ENCODE results near the gene CCDC141.
A peak's percentile ranks its signal among the peaks of the same experiment; 100 is the strongest.

The CCDC141 gene

GRCh38 chr2:178905261-178905660 lies 144.7 kb downstream of the CCDC141 start:
- Mint-ChIP-seq H3K36me3 (peaks cover 4 to 12% of the 10 kb centered on the region in 2 donors), H3K9me3 (no peaks in the 10 kb centered on the region), H3K27ac (no peak overlapping the region), H3K4me1 (peaks cover 0 to 5% of the 10 kb centered on the region in 2 donors), H3K4me3 (no peak overlapping the region), H3K27me3 (no peaks in the 10 kb centered on the region)
- no peak for DNase-seq
- no peak for ATAC-seq (replicated peaks)

DNA sequence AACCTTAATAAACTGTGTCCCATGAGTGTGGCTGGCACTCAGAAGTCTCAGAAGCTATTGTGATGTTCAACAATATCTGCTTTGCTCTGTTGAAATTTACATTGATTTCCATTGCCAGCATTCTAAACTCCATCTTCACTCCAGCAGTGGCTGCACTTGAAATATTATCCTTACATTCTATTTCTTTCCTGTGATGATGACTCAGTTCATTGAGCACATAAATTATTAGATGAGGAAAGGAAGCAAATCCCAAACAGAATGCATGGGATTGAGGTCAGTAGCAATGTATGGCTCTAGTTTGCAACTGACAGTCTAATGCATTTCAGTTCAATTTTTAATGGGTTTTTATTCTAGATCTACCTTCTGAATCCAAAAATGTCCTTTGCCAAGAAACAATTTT lies 150.3 kb downstream of the CCDC141 start:
- Mint-ChIP-seq H3K27me3 (no peaks in the 10 kb centered on the region), H3K4me1 (no peaks in the 10 kb centered on the region)

GRCh38 chr2:178895872-178896271 lies 154.1 kb downstream of the CCDC141 start:
- ATAC-seq (replicated peaks): no peak
- H3K36me3 Mint-ChIP-seq: no peaks in the 10 kb centered on the region
- no peak for DNase-seq
- H3K4me1 Mint-ChIP-seq: peaks cover 3 to 9% of the 10 kb centered on the region in 2 donors
- no peaks in the 10 kb centered on the region for H3K9me3 Mint-ChIP-seq
- H3K4me3 Mint-ChIP-seq: no peak overlapping the region
- no peak overlapping the region for H3K27ac Mint-ChIP-seq
- H3K27me3 Mint-ChIP-seq: no peaks in the 10 kb centered on the region

More for the DNA sequence above, 150.3 kb downstream of the CCDC141 start:
- no peak for DNase-seq
- no peak overlapping the region for H3K27ac Mint-ChIP-seq
- H3K4me3 Mint-ChIP-seq: no peak overlapping the region
- no peaks in the 10 kb centered on the region for H3K9me3 Mint-ChIP-seq
- ATAC-seq (replicated peaks): no peak
- H3K36me3 Mint-ChIP-seq: peaks cover 0 to 7% of the 10 kb centered on the region in 2 donors

- ATAC-seq (replicated peaks) (no peak), DNase-seq (no peak)
- no peak overlapping the region for H3K27ac Mint-ChIP-seq
- H3K4me3 Mint-ChIP-seq: no peak overlapping the region
- H3K9me3 Mint-ChIP-seq: no peaks in the 10 kb centered on the region
- peaks cover 3 to 9% of the 10 kb centered on the region in 2 donors for H3K4me1 Mint-ChIP-seq
- no peaks in the 10 kb centered on the region for H3K27me3 Mint-ChIP-seq
- no peaks in the 10 kb centered on the region for H3K36me3 Mint-ChIP-seq
Observed at GRCh38 chr2:178895171-178895570, 154.8 kb downstream of the CCDC141 start.

DNA sequence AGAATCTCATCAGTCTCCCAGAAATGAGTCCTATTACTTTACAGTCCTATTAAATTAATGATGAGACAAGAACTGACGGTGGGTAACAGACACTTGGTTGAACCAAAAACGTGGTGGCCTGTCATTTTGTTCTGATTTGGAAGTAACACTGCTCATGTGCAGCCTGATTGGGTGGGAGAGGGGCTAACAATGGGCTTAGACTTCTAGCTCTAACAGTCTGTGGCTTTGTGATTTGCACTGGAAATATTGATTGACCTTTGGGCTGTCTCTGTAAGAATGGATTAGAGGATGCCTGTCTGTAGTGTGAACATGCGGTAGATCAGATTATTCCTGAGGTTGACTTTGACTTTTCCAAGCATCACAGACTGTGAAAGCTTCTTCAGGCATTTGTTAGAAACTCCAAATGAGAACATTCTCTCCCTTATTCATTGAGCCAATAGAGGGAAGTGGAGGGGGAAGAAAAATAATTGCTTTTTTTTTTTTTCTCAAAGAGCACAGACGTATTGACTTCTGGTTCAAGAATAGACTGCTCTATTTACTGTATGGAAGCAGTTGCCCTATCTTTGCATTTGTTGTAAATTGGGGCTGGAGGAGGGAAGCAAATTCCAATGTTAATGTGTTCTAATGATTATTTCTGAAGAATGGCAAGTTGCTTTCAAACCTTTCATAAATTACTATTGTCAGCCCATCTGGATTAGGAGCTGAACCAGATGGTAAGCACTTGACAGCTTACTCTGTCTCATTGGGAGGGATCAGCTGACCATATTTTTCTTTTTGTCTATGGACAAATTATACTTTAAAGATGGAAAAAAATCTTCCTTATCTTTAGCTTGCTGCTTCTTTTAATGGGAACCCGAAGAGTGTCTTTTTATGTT lies 156.9 kb downstream of the CCDC141 start:
- Mint-ChIP-seq H3K4me1 (peaks cover 3 to 9% of the 10 kb centered on the region in 2 donors), H3K36me3 (no peaks in the 10 kb centered on the region), H3K27me3 (no peaks in the 10 kb centered on the region), H3K27ac (no peak overlapping the region), H3K4me3 (no peak overlapping the region), H3K9me3 (no peaks in the 10 kb centered on the region)
- ATAC-seq (replicated peaks): no peak
- no peak for DNase-seq

GRCh38 chr2:178891959-178892485 lies 157.9 kb downstream of the CCDC141 start:
- ATAC-seq (replicated peaks) (no peak), DNase-seq (no peak)
- Mint-ChIP-seq H3K27me3 (no peaks in the 10 kb centered on the region), H3K4me3 (no peak overlapping the region), H3K36me3 (no peaks in the 10 kb centered on the region), H3K4me1 (peaks cover 3 to 9% of the 10 kb centered on the region in 2 donors), H3K27ac (no peak overlapping the region), H3K9me3 (no peaks in the 10 kb centered on the region)

DNA sequence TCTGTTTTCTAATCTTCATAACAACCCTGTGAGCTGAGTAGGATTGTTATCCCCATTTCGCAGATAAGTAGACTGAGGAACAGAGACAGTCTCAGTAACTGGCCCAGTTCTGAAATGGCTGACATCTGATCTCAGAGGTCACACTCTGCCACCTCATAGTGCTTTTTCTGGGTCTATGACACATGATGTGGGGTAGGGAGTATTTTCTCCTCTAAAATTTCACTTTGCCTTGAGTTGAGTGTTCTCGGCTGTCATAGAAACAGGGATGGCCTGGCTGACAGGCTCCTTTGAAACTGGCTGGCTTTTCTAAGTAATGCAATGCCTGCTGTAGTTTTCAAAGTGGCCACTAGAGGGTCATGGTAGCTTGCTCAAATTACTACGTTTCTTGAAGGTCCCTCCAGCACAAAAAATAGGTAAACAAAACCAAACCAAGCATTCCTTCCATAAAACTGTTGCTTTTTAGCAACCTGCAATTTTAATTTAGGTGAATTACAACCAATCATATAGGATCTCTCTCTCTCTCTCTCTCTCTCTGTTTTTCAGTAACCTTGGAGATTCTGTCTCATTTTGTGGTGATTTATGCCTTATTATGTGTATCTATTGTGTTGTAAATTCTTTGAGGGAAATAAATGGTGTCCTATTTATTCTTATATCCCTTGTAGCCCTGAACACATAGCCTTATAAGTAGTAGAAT lies 158.5 kb downstream of the CCDC141 start:
- no peaks in the 10 kb centered on the region for H3K36me3 Mint-ChIP-seq
- H3K4me3 Mint-ChIP-seq: no peak overlapping the region
- no peak overlapping the region for H3K27ac Mint-ChIP-seq
- H3K9me3 Mint-ChIP-seq: no peaks in the 10 kb centered on the region
- ATAC-seq (replicated peaks): peak; percentile 70 to 78
- peaks cover 3 to 9% of the 10 kb centered on the region in 2 donors for H3K4me1 Mint-ChIP-seq
- H3K27me3 Mint-ChIP-seq: no peaks in the 10 kb centered on the region
- peak; percentile 23 for DNase-seq

- ATAC-seq (replicated peaks) (no peak), DNase-seq (no peak)
- Mint-ChIP-seq H3K36me3 (peaks cover 6 to 7% of the 10 kb centered on the region in 2 donors), H3K9me3 (no peaks in the 10 kb centered on the region), H3K27me3 (no peaks in the 10 kb centered on the region), H3K27ac (no peak overlapping the region), H3K4me1 (no peaks in the 10 kb centered on the region), H3K4me3 (no peak overlapping the region)
Observed at GRCh38 chr2:178886006-178886405, 163.9 kb downstream of the CCDC141 start.

DNA sequence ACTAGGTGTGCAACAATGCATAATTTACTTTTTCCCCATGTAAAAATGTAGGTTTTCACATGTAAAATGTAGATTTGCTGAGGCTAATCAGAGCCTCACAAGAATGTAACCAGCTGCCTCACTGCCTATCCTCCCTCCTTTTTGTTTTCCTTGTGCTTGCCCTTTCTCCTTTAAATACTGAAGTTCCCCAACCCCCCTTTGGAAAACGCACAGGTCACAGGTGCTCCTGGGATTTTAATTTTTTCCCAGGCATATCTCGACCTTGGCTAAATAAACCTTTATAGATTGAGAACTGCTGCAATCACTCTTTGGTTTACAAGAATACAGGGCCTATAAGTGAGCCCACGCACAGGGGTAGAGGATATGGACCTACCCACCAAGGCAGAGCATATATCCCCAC lies 165.5 kb downstream of the CCDC141 start:
- H3K9me3 Mint-ChIP-seq: no peaks in the 10 kb centered on the region
- peaks cover 7 to 8% of the 10 kb centered on the region in 2 donors for H3K36me3 Mint-ChIP-seq
- no peak overlapping the region for H3K4me3 Mint-ChIP-seq
- no peak overlapping the region for H3K27ac Mint-ChIP-seq
- no peaks in the 10 kb centered on the region for H3K27me3 Mint-ChIP-seq
- H3K4me1 Mint-ChIP-seq: no peaks in the 10 kb centered on the region
- ATAC-seq (replicated peaks) (no peak), DNase-seq (no peak)

GRCh38 chr2:178882666-178883440 lies 167.1 kb downstream of the CCDC141 start:
- ATAC-seq (replicated peaks): no peak
- Mint-ChIP-seq H3K9me3 (no peaks in the 10 kb centered on the region), H3K36me3 (peaks cover 7 to 9% of the 10 kb centered on the region in 2 donors), H3K27me3 (no peaks in the 10 kb centered on the region), H3K4me1 (no peaks in the 10 kb centered on the region), H3K27ac (no peak overlapping the region), H3K4me3 (no peak overlapping the region)
- no peak for DNase-seq

GRCh38 chr2:178881075-178881474 lies 168.9 kb downstream of the CCDC141 start:
- Mint-ChIP-seq H3K27ac (no peak overlapping the region), H3K36me3 (peaks cover 7 to 9% of the 10 kb centered on the region in 2 donors), H3K4me3 (no peak overlapping the region), H3K4me1 (no peaks in the 10 kb centered on the region), H3K9me3 (no peaks in the 10 kb centered on the region), H3K27me3 (no peaks in the 10 kb centered on the region)
- ATAC-seq (replicated peaks) (no peak), DNase-seq (no peak)

DNA sequence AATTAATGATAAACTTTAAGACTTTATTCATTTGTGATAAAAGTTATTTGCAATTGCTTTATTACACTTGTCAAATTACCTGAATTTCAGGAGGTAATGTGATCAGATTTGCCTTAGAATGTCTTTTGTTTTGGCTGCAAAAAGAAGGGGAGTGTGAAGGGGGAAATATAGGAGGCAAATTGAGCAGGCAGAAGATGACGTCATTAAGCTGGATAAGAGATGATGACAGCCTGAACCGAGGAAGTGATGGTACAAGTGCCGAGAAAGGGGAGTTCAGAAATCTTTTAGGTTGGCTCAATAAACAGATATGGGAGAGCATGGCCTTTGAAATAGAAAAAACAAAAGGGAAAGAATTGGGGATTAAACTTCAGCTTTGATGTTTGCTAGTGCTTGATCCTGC lies 169.7 kb downstream of the CCDC141 start:
- no peaks in the 10 kb centered on the region for H3K4me1 Mint-ChIP-seq
- ATAC-seq (replicated peaks): no peak
- H3K36me3 Mint-ChIP-seq: peaks cover 7 to 9% of the 10 kb centered on the region in 2 donors
- H3K27ac Mint-ChIP-seq: no peak overlapping the region
- H3K9me3 Mint-ChIP-seq: no peaks in the 10 kb centered on the region
- no peaks in the 10 kb centered on the region for H3K27me3 Mint-ChIP-seq
- no peak for DNase-seq
- no peak overlapping the region for H3K4me3 Mint-ChIP-seq

- no peak for ATAC-seq (replicated peaks)
- no peak for DNase-seq
Observed at GRCh38 chr2:178877874-178878273, 172.1 kb downstream of the CCDC141 start.

More at GRCh38 chr2:178877874-178878273, 172.1 kb downstream of the CCDC141 start:
- H3K4me3 Mint-ChIP-seq: no peak overlapping the region
- H3K36me3 Mint-ChIP-seq: peaks cover 7% of the 10 kb centered on the region in 2 donors
- H3K27ac Mint-ChIP-seq: no peak overlapping the region
- H3K9me3 Mint-ChIP-seq: no peaks in the 10 kb centered on the region
- no peaks in the 10 kb centered on the region for H3K27me3 Mint-ChIP-seq
- H3K4me1 Mint-ChIP-seq: no peaks in the 10 kb centered on the region
